GM12878 (cell line): ENCODE results near the gene PNMA1.

Experiments
- CTCF ChIP-seq, 3 experiments: IDR thresholded peaks in 2 of 3; conservative IDR thresholded peaks in 1 of 3; 2 replicates each; pipeline ENCODE4 v1.5.1; 2011; ENCODE audit warnings: low read depth in 3 of 3, low read length in 3 of 3, mild to moderate bottlenecking in 3 of 3, control low read depth in 2 of 3, moderate library complexity in 2 of 3, inconsistent platforms in 1 of 3, mixed read lengths in 1 of 3; ENCODE audit not compliant: control insufficient read depth in 2 of 3, insufficient read depth in 1 of 3; ENCODE audit errors: extremely low read depth in 1 of 3
- DPF2 ChIP-seq: fragments of 450-650 bp; IDR thresholded peaks from 2 replicates; pipeline ENCODE4 v1.6.1; 2017; ENCODE audit warnings: mild to moderate bottlenecking
- EZH2 ChIP-seq: IDR thresholded peaks from 2 replicates; pipeline ENCODE4 v1.6.1; 2012; ENCODE audit warnings: low read depth, mild to moderate bottlenecking, control low read depth, inconsistent platforms, low read length, borderline replicate concordance; ENCODE audit not compliant: control insufficient read depth
- MAX ChIP-seq: IDR thresholded peaks from 2 replicates; pipeline ENCODE4 v1.6.1; 2012; ENCODE audit warnings: low read depth, low read length, improper control_type of control experiment
- MYC ChIP-seq: IDR thresholded peaks from 2 replicates; pipeline ENCODE4 v1.6.1; 2011; ENCODE audit warnings: mild to moderate bottlenecking, low read length, moderate library complexity, inconsistent platforms; ENCODE audit not compliant: insufficient read depth, insufficient replicate concordance, insufficient read length, severe bottlenecking
- REST ChIP-seq: IDR thresholded peaks from 2 replicates; pipeline ENCODE4 v1.6.1; 2012; ENCODE audit warnings: mild to moderate bottlenecking, low read depth, low read length

GRCh38 chr14:73755434-73756014, 41.3 kb upstream of the PNMA1 start:
- TF ChIP-seq CTCF (IDR thresholded peaks at IDR 0.05 in 2 of 3, conservative IDR thresholded peaks at IDR 0.05 in 1 of 3; ENCODE audit: control insufficient read depth in 2 of 3, extremely low read depth in 1 of 3, insufficient read depth in 1 of 3, low read depth in 3 of 3, low read length in 3 of 3) = no peak
- TF ChIP-seq EZH2 = no peak
- TF ChIP-seq DPF2 = no peak
- TF ChIP-seq MAX = no peak
- no peak for TF ChIP-seq MYC
- no peak for TF ChIP-seq REST
